IgD-negative memory B cell (primary cell): ENCODE results near the gene GRIFIN. TPM values are rescaled to one million over a fixed set of nuclear protein-coding genes. Genes with fewer than 3 reads are reported as not detected.

Experiments used
- H3K27ac Mint-ChIP-seq, 3 donors: one replicate each; pipeline ENCODE4 v1.8.0; 2020 to 2022; ENCODE audit warnings: mild to moderate bottlenecking in 3 of 3, mixed read lengths in 3 of 3, moderate library complexity in 1 of 3
- H3K27me3 Mint-ChIP-seq: one replicate; pipeline ENCODE4 v1.8.0; 2021; ENCODE audit warnings: mixed read lengths
- H3K36me3 Mint-ChIP-seq: one replicate; pipeline ENCODE4 v1.8.0; 2020; ENCODE audit warnings: mild to moderate bottlenecking, mixed read lengths
- H3K4me1 Mint-ChIP-seq, 3 donors: one replicate each; pipeline ENCODE4 v1.8.0; 2020 to 2022; ENCODE audit warnings: mixed read lengths in 3 of 3, mild to moderate bottlenecking in 1 of 3
- H3K4me3 Mint-ChIP-seq, 4 donors: one replicate each; pipeline ENCODE4 v1.8.0; 2020 to 2022; ENCODE audit warnings: mild to moderate bottlenecking in 4 of 4, mixed read lengths in 4 of 4, moderate library complexity in 3 of 4
- H3K9me3 Mint-ChIP-seq, 3 donors: one replicate each; pipeline ENCODE4 v1.8.0; 2020 to 2021; ENCODE audit warnings: mixed read lengths in 3 of 3, mild to moderate bottlenecking in 1 of 3
- polyA plus RNA-seq: library from polyadenylated mRNA; unstranded; fragments of 300-500 nt; fragmentation: Illumina TruSeq; gene quantifications from one replicate; pipeline ENCODE4 v1.2.3, GENCODE V29; 2021

Gene GRIFIN
- polyA plus RNA-seq, 1 donor from 2014 or later = not detected

- H3K27me3 Mint-ChIP-seq = peaks cover 2% of the 10 kb centered on the region
- H3K36me3 Mint-ChIP-seq = no peaks in the 10 kb centered on the region
- H3K4me3 Mint-ChIP-seq = no peak overlapping the region
- peaks cover 0 to 1% (median 0%) of the 10 kb centered on the region in 3 donors for H3K4me1 Mint-ChIP-seq
- no peak overlapping the region for H3K27ac Mint-ChIP-seq
- peaks cover 0 to 3% (median 0%) of the 10 kb centered on the region in 3 donors for H3K9me3 Mint-ChIP-seq
These were observed 5.0 kb upstream of the GRIFIN start for GRCh38 chr7:2481195-2481594.

DNA sequence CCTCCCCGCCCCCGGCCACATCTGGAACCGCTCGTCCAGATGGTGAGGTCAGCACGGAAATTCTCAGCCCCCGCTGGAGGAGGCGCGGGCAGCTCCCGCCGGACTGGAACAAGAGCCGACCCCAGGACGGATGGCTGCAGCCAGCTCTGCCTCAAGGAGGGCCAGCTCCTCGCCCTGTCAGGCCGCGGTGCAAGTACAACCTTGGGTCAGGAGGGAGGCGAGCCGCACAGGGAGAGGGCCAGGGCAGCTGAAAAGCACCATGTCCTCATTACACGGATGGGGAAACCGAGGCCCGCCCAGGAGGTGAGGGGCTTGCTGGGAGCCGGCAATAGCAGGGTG lies 3.8 kb upstream of the GRIFIN start:
- Mint-ChIP-seq H3K4me1 (peaks cover 0 to 1% (median 0%) of the 10 kb centered on the region in 3 donors), H3K9me3 (peaks cover 0 to 3% (median 0%) of the 10 kb centered on the region in 3 donors), H3K27me3 (peaks cover 2% of the 10 kb centered on the region), H3K27ac (no peak overlapping the region), H3K36me3 (no peaks in the 10 kb centered on the region), H3K4me3 (no peak overlapping the region)

DNA sequence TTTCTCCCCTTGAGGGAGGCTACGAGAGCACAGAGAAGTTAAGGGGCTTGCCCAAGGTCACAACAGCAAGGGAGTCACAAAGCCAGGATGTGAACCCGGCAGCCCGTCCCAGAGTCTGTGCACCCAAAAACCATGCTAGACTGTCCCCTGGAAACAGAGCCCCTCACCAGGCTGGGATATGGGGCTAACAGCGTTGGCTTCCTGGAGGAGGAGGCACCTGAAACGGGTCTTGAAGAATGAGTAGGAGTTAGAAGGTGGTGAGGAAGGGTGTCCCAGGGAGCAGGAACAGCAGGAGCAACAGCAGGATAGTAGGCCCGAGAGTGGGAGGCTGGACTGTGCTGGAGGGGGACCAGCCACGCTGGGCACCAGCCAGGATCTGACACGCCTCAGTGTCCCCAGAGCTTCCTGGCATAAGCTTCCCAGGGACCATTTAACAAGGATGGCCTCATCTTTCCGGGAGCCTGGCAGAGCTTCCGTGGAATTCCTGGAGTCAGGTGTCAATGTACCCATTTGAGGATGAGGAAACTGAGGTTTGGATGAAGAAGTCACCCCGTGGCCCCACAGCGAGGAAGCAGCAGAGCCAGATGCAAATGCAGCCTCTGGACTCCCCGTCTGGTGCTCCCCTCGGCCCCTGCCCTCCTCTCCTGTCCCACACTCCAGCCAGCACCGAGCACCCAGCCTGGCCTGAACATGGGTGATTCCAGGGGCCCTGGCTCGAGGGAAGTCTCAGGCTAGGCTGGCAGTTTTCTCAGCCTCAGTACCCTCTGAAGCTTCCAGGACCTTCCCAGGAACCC lies 3.3 kb upstream of the GRIFIN start:
- Mint-ChIP-seq H3K9me3 (peaks cover 0 to 3% (median 0%) of the 10 kb centered on the region in 3 donors), H3K27ac (no peak overlapping the region), H3K36me3 (no peaks in the 10 kb centered on the region), H3K4me1 (peaks cover 0 to 1% (median 0%) of the 10 kb centered on the region in 3 donors), H3K27me3 (peaks cover 2% of the 10 kb centered on the region), H3K4me3 (no peak overlapping the region)

- no peaks in the 10 kb centered on the region for H3K36me3 Mint-ChIP-seq
- H3K27me3 Mint-ChIP-seq = peaks cover 2% of the 10 kb centered on the region
- peaks cover 0 to 1% (median 0%) of the 10 kb centered on the region in 3 donors for H3K4me1 Mint-ChIP-seq
- H3K4me3 Mint-ChIP-seq = peak overlapping the region in 2 of 4 donors; percentile 12 to 23
- no peak overlapping the region for H3K27ac Mint-ChIP-seq
- H3K9me3 Mint-ChIP-seq = peaks cover 0 to 3% (median 0%) of the 10 kb centered on the region in 3 donors
These were observed 2.6 kb upstream of the GRIFIN start for GRCh38 chr7:2478800-2479199.

- Mint-ChIP-seq H3K27ac (no peak overlapping the region), H3K27me3 (peaks cover 2% of the 10 kb centered on the region), H3K4me3 (peak overlapping the region in 2 of 4 donors; percentile 12 to 23), H3K9me3 (peaks cover 0 to 3% (median 0%) of the 10 kb centered on the region in 3 donors), H3K36me3 (no peaks in the 10 kb centered on the region), H3K4me1 (peaks cover 0 to 1% (median 0%) of the 10 kb centered on the region in 3 donors)
These were observed 2.2 kb upstream of the GRIFIN start for GRCh38 chr7:2478399-2478785.

DNA sequence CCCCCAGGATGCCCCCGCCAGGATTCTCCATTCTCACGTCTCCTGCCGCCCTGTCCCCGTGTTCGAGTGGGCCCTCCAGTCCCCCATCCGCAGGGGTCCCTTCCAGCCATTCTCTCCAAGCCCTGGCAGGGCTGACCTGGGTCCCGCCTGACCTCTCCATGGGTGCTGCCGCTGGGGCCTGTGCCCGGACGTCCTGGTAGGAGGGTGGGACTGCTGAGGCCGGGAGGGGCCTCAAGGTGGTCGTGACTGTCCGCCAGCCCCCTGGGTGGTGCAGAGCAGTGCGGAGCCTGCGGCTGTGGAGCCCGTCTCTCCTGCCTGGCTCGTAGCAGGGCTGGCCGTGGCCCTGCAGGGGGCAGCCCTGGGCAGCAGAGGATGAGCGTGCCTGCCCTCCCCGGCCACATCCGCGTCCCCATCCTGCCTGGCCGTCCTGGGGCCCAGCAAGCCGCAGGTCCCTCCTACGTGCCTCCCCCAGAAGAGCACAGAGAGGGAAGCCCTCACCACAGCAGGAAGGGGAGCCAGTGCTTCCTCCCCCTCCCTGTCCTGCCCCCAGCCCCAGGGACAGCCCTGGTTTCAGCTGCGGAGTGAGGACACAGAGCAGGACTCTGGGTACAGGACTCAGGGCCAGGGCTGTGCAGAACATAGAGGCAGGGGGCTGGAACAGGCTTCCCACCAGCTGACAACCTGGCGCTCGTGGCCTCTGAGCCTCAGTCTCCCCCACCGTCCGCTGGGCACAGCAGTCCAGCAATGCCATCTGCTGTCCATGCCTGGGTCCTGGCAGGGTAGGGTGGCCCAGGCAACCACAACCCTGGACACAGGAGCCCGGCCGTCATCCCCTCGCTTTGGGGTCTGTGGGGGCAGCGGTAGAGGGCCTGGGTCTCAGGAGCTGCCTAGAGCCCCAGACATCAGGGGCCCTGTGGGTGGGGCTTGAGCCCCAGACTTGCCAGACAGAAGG lies 1.5 kb upstream of the GRIFIN start:
- Mint-ChIP-seq H3K27ac (no peak overlapping the region), H3K27me3 (peaks cover 2% of the 10 kb centered on the region), H3K9me3 (no peaks in the 10 kb centered on the region), H3K36me3 (no peaks in the 10 kb centered on the region), H3K4me3 (peak overlapping the region in 1 of 4 donors; percentile 32), H3K4me1 (peaks cover 0 to 1% (median 0%) of the 10 kb centered on the region in 3 donors)

- peaks cover 2% of the 10 kb centered on the region for H3K27me3 Mint-ChIP-seq
- H3K27ac Mint-ChIP-seq = no peak overlapping the region
- H3K36me3 Mint-ChIP-seq = no peaks in the 10 kb centered on the region
- no peaks in the 10 kb centered on the region for H3K9me3 Mint-ChIP-seq
- H3K4me1 Mint-ChIP-seq = peaks cover 0 to 1% (median 0%) of the 10 kb centered on the region in 3 donors
- H3K4me3 Mint-ChIP-seq = no peak overlapping the region
These were observed 713 bp upstream of the GRIFIN start for GRCh38 chr7:2476776-2477446.

- Mint-ChIP-seq H3K4me1 (peaks cover 0 to 1% (median 0%) of the 10 kb centered on the region in 3 donors), H3K27me3 (peaks cover 3% of the 10 kb centered on the region), H3K27ac (no peak overlapping the region), H3K9me3 (no peaks in the 10 kb centered on the region), H3K36me3 (no peaks in the 10 kb centered on the region), H3K4me3 (no peak overlapping the region)
These were observed 551 bp downstream of the GRIFIN start for GRCh38 chr7:2475678-2476015.

GRCh38 chr7:2474813-2475677 lies 1.2 kb downstream of the GRIFIN start:
- peaks cover 3% of the 10 kb centered on the region for H3K27me3 Mint-ChIP-seq
- no peaks in the 10 kb centered on the region for H3K36me3 Mint-ChIP-seq
- no peak overlapping the region for H3K27ac Mint-ChIP-seq
- H3K4me3 Mint-ChIP-seq = no peak overlapping the region
- H3K4me1 Mint-ChIP-seq = peaks cover 0 to 1% (median 0%) of the 10 kb centered on the region in 3 donors
- H3K9me3 Mint-ChIP-seq = no peaks in the 10 kb centered on the region

DNA sequence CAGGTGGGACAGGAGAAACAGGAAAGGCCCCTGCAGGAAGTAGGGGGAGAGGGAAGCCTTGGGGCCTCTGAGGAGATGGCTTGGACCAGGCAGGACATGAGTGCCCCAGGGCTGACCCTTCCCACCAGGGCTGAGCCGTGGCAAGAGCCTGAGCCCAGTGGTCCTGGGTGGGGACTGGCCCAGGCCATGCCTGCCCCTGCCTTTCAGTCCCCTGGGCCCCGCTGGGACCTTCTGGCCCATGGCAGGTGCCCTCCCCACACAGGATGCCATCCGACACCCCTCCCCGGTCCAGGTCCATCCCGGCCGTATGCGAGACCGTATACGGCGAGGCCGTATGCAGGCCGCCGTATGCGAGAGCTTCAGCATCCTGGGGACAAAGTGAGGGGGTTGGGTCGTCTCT lies 2.0 kb downstream of the GRIFIN start:
- H3K36me3 Mint-ChIP-seq = no peaks in the 10 kb centered on the region

GRCh38 chr7:2473496-2474180 lies 2.6 kb downstream of the GRIFIN start:
- Mint-ChIP-seq H3K36me3 (no peaks in the 10 kb centered on the region), H3K4me3 (no peak overlapping the region), H3K27ac (no peak overlapping the region)

More for the DNA sequence above, 2.0 kb downstream of the GRIFIN start:
- no peaks in the 10 kb centered on the region for H3K9me3 Mint-ChIP-seq
- no peak overlapping the region for H3K27ac Mint-ChIP-seq
- peaks cover 0 to 1% (median 0%) of the 10 kb centered on the region in 3 donors for H3K4me1 Mint-ChIP-seq
- peaks cover 3% of the 10 kb centered on the region for H3K27me3 Mint-ChIP-seq
- H3K4me3 Mint-ChIP-seq = no peak overlapping the region

GRCh38 chr7:2472739-2473138 lies 3.5 kb downstream of the GRIFIN start:
- H3K36me3 Mint-ChIP-seq = no peaks in the 10 kb centered on the region
- H3K9me3 Mint-ChIP-seq = no peaks in the 10 kb centered on the region
- H3K27me3 Mint-ChIP-seq = peaks cover 5% of the 10 kb centered on the region
- H3K4me3 Mint-ChIP-seq = no peak overlapping the region
- no peak overlapping the region for H3K27ac Mint-ChIP-seq
- peaks cover 2 to 5% (median 3%) of the 10 kb centered on the region in 3 donors for H3K4me1 Mint-ChIP-seq

More at GRCh38 chr7:2473496-2474180, 2.6 kb downstream of the GRIFIN start:
- H3K4me1 Mint-ChIP-seq = peaks cover 2 to 5% (median 3%) of the 10 kb centered on the region in 3 donors
- peaks cover 5% of the 10 kb centered on the region for H3K27me3 Mint-ChIP-seq
- H3K9me3 Mint-ChIP-seq = no peaks in the 10 kb centered on the region

- H3K4me1 Mint-ChIP-seq = peaks cover 2 to 5% (median 2%) of the 10 kb centered on the region in 3 donors
- no peaks in the 10 kb centered on the region for H3K36me3 Mint-ChIP-seq
- H3K9me3 Mint-ChIP-seq = no peaks in the 10 kb centered on the region
- H3K4me3 Mint-ChIP-seq = no peak overlapping the region
- H3K27ac Mint-ChIP-seq = no peak overlapping the region
- H3K27me3 Mint-ChIP-seq = peaks cover 3% of the 10 kb centered on the region
These were observed 4.8 kb downstream of the GRIFIN start for GRCh38 chr7:2471396-2471795.

DNA sequence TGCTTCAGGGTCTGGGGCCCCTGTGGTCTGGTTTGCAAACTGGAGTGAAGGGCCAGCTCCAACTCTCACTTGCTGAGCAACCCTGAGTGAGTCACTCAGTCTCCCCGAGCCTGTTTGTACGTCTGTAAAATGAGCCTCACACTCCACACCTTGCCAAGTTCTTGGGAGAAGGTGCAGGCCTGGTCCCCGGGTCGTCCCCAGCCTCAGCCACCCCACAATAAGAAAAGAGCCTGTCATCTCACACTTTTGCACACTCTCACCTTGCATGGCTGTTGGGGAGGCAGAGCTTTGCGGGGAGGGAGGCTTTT lies 5.2 kb downstream of the GRIFIN start:
- H3K4me1 Mint-ChIP-seq = peaks cover 2 to 5% (median 2%) of the 10 kb centered on the region in 3 donors
- H3K9me3 Mint-ChIP-seq = no peaks in the 10 kb centered on the region
- no peak overlapping the region for H3K4me3 Mint-ChIP-seq
- H3K27me3 Mint-ChIP-seq = peaks cover 3% of the 10 kb centered on the region
- no peak overlapping the region for H3K27ac Mint-ChIP-seq
- H3K36me3 Mint-ChIP-seq = no peaks in the 10 kb centered on the region
